Vagina (tissue), 2 donors: ENCODE data around the gene KCTD16.

Source experiments
- CTCF ChIP-seq, 3 experiments: fragments of 450-650 bp in 2 of 3; fragments of 200-600 bp in 1 of 3; sonication (generic) in 1 of 3; IDR thresholded peaks; one replicate each; pipeline ENCODE4 v1.5.1; 2017 to 2019; ENCODE audit warnings: antibody characterized with exemption in 3 of 3, mild to moderate bottlenecking in 2 of 3, moderate library complexity in 2 of 3
- POLR2A ChIP-seq, 2 donors: fragments of 450-650 bp; IDR thresholded peaks; one replicate each; pipeline ENCODE4 v1.6.1; 2017; ENCODE audit warnings: antibody characterized with exemption in 2 of 2, mild to moderate bottlenecking in 2 of 2, moderate library complexity in 2 of 2

- TF ChIP-seq CTCF (IDR thresholded peaks at IDR 0.05) (peak in 1 of 3 experiments; percentile 6), POLR2A (IDR thresholded peaks at IDR 0.05) (peak in 1 of 2 donors; percentile 16)
Measured at GRCh38 chr5:144170276-144171024, at the start of gene KCTD16, which contains the start of gene YIPF5.
